ENCODE results near the gene TRPM3.

GRCh38 chr9:70986984-70987383 is 134.4 kb downstream of the TRPM3 start:
- TF ChIP-seq REST (IDR thresholded peaks at IDR 0.05; ENCODE audit: insufficient replicate concordance, low read depth), result no peak
- no peak for TF ChIP-seq CTCF (IDR thresholded peaks at IDR 0.05; ENCODE audit: insufficient read depth, low read length)
